ENCODE data around the gene GCC1.
"Not testable (repeated sequence)": the region's sequence is repeated elsewhere in the genome, so short reads cannot be mapped to it uniquely, and the experiment has no call there.

Gene GCC1

GRCh38 chr7:127571741-127572505 is 13.5 kb downstream of the GCC1 start:
- H3K4me3 ChIP-seq (ENCODE audit: low read depth, low read length) = no peak overlapping the region
- TF ChIP-seq CTCF (IDR thresholded peaks at IDR 0.05; ENCODE audit: control insufficient read depth, extremely low read depth, insufficient read depth) = no peak
- no peak for DNase-seq (ENCODE audit: low read depth)

- H3K4me3 ChIP-seq (ENCODE audit: low read depth, low read length); DNase-seq (ENCODE audit: low read depth): not testable (repeated sequence)
These were observed 17.4 kb downstream of the GCC1 start for GRCh38 chr7:127568034-127568433.

GRCh38 chr7:127566242-127566641 is 19.2 kb downstream of the GCC1 start:
- no peak for TF ChIP-seq CTCF (IDR thresholded peaks at IDR 0.05; ENCODE audit: control insufficient read depth, extremely low read depth, insufficient read depth)
- no peak overlapping the region for H3K4me3 ChIP-seq (ENCODE audit: low read depth, low read length)
- peak; percentile 95 for DNase-seq (ENCODE audit: low read depth)

- no peak for DNase-seq (ENCODE audit: low read depth)
- peak; percentile 41 for TF ChIP-seq CTCF (IDR thresholded peaks at IDR 0.05; ENCODE audit: control insufficient read depth, extremely low read depth, insufficient read depth)
- H3K4me3 ChIP-seq (ENCODE audit: low read depth, low read length) = no peak overlapping the region
These were observed 27.6 kb downstream of the GCC1 start for GRCh38 chr7:127557803-127558202.

- no peak overlapping the region for H3K4me3 ChIP-seq (ENCODE audit: low read depth, low read length)
- no peak for TF ChIP-seq CTCF (IDR thresholded peaks at IDR 0.05; ENCODE audit: control insufficient read depth, extremely low read depth, insufficient read depth)
- DNase-seq (ENCODE audit: low read depth) = no peak
These were observed 29.0 kb downstream of the GCC1 start for GRCh38 chr7:127556404-127556803.

GRCh38 chr7:127551941-127552340 is 33.5 kb downstream of the GCC1 start:
- no peak overlapping the region for H3K4me3 ChIP-seq (ENCODE audit: low read depth, low read length)
- DNase-seq (ENCODE audit: low read depth) = no peak
- TF ChIP-seq CTCF (IDR thresholded peaks at IDR 0.05; ENCODE audit: control insufficient read depth, extremely low read depth, insufficient read depth) = no peak

GRCh38 chr7:127550247-127550646 is 35.1 kb downstream of the GCC1 start:
- TF ChIP-seq CTCF (IDR thresholded peaks at IDR 0.05; ENCODE audit: control insufficient read depth, extremely low read depth, insufficient read depth) = 0 out of 2 replicates have a peak, but pooled peaks have one; percentile 28
- no peak overlapping the region for H3K4me3 ChIP-seq (ENCODE audit: low read depth, low read length)
- DNase-seq (ENCODE audit: low read depth) = no peak

All from LNCaP clone FGC (cell line).